Measurements from ENCODE around the gene ARL3. TPM values are rescaled to one million over a fixed set of nuclear protein-coding genes. Genes with fewer than 3 reads are reported as not detected.
A peak's percentile ranks its signal among the peaks of the same experiment; 100 is the strongest.

ARL3 gene
- total and polyA plus RNA-seq, 10 donors, result 2.2 to 5.1 (median 4.0) TPM

GRCh38 chr10:102745157-102745556 lies 31.0 kb upstream of the ARL3 start:
- TF ChIP-seq POLR2AphosphoS5 (IDR thresholded peaks at IDR 0.05) (no peak), CTCF (IDR thresholded peaks at IDR 0.05 in 8 of 11, conservative IDR thresholded peaks at IDR 0.05 in 3 of 11) (no peak), POLR2A (IDR thresholded peaks at IDR 0.05) (no peak)
- H3K4me3 ChIP-seq, result peak overlapping the region; percentile 84 to 99 (median 95)
- no peaks in the 10 kb centered on the region for H3K9me3 ChIP-seq
- intact Hi-C loops (cut with DNase I; ENCODE audit: low total_unique reads), result no loop called here
- no peak for DNase-seq
- peaks cover 23 to 65% (median 40%) of the 10 kb centered on the region in 6 donors for H3K4me1 ChIP-seq
- 62 to 84% (median 74%) methylated on average over 4 of the region's 4 CpGs for WGBS, 5 donors
- peak overlapping the region in 7 of 8 donors; percentile 82 to 97 (median 89) for H3K27ac ChIP-seq
- no peaks in the 10 kb centered on the region for H3K27me3 ChIP-seq (replicated peaks in 1 of 7)
- peaks cover 0 to 5% (median 0%) of the 10 kb centered on the region in 6 donors for H3K36me3 ChIP-seq

- Histone ChIP-seq H3K4me3 (peak overlapping the region; percentile 84 to 99 (median 95)), H3K27me3 (replicated peaks in 1 of 7) (no peaks in the 10 kb centered on the region), H3K9me3 (no peaks in the 10 kb centered on the region), H3K4me1 (peaks cover 23 to 58% (median 40%) of the 10 kb centered on the region in 6 donors), H3K27ac (peak overlapping the region; percentile 82 to 97 (median 89)), H3K36me3 (peaks cover 0 to 5% (median 0%) of the 10 kb centered on the region in 6 donors)
- intact Hi-C loops (cut with DNase I; ENCODE audit: low total_unique reads), result no loop called here
- DNase-seq, result no peak
- 9 to 14% (median 11%) methylated on average over 9 of the region's 9 CpGs for WGBS, 5 donors
- TF ChIP-seq POLR2A (IDR thresholded peaks at IDR 0.05) (no peak), POLR2AphosphoS5 (IDR thresholded peaks at IDR 0.05) (no peak), CTCF (IDR thresholded peaks at IDR 0.05 in 8 of 11, conservative IDR thresholded peaks at IDR 0.05 in 3 of 11) (no peak)
Observed at GRCh38 chr10:102744374-102745051, 30.3 kb upstream of the ARL3 start.

- WGBS, 5 donors, result 0 to 1% (median 1%) methylated on average over 34 to 37 of the region's 37 CpGs
- intact Hi-C loops (cut with DNase I; ENCODE audit: low total_unique reads), result no loop called here
- Histone ChIP-seq H3K4me1 (peaks cover 24 to 58% (median 43%) of the 10 kb centered on the region in 6 donors), H3K27ac (peak within 1 kb of the TSS; percentile 82 to 97 (median 89)), H3K27me3 (replicated peaks in 1 of 7) (no peaks in the 10 kb centered on the region), H3K4me3 (peak within 1 kb of the TSS; percentile 84 to 99 (median 95)), H3K9me3 (no peaks in the 10 kb centered on the region), H3K36me3 (peaks cover 0 to 5% (median 0%) of the 10 kb centered on the region in 6 donors)
- TF ChIP-seq POLR2A (IDR thresholded peaks at IDR 0.05) (peak in 2 of 3 donors; percentile 14 to 23), CTCF (IDR thresholded peaks at IDR 0.05 in 8 of 11, conservative IDR thresholded peaks at IDR 0.05 in 3 of 11) (peak in 3 of 11 experiments; percentile 20 to 32 (median 25)), POLR2AphosphoS5 (IDR thresholded peaks at IDR 0.05) (peak; percentile 90 to 100 (median 94))
- peak; percentile 95 for DNase-seq
Observed at GRCh38 chr10:102743588-102744373, 29.6 kb upstream of the ARL3 start, which contains the start of gene WBP1L. TSS of gene WBP1L (plus strand) at chr10:102743948. CDS start at chr10:102744054, 106 bp downstream.
